Pons (tissue), 1 donor: ENCODE measurements around the gene SSPN.

Source experiments
- DNase-seq: peaks from one replicate; pipeline ENCODE4 v3.0.0-alpha.2; 2016; ENCODE audit warnings: low spot score

SSPN gene

GRCh38 chr12:26195250-26195640, at the start of gene SSPN:
SSPN (plus strand) TSS chr12:26195573; CDS start chr12:26195673, 100 bp downstream.
- DNase-seq = peak; percentile 58

- no peak for DNase-seq
Observed at GRCh38 chr12:26148291-26148690, 47.1 kb upstream of the SSPN start.

GRCh38 chr12:26149968-26150500, 45.3 kb upstream of the SSPN start:
- no peak for DNase-seq

GRCh38 chr12:26150736-26151450, 44.5 kb upstream of the SSPN start:
- no peak for DNase-seq

GRCh38 chr12:26152507-26153102, 42.8 kb upstream of the SSPN start:
- no peak for DNase-seq

GRCh38 chr12:26153421-26154154, 41.8 kb upstream of the SSPN start:
- no peak for DNase-seq

GRCh38 chr12:26156201-26156871, 39.0 kb upstream of the SSPN start:
- DNase-seq = no peak

GRCh38 chr12:26157001-26157400, 38.4 kb upstream of the SSPN start:
- no peak for DNase-seq

- DNase-seq = no peak
Observed at GRCh38 chr12:26158078-26158764, 37.2 kb upstream of the SSPN start.

GRCh38 chr12:26162174-26162573, 33.2 kb upstream of the SSPN start:
- DNase-seq = no peak

GRCh38 chr12:26162905-26163304, 32.5 kb upstream of the SSPN start:
- DNase-seq = no peak

- no peak for DNase-seq
Observed at GRCh38 chr12:26164118-26164517, 31.3 kb upstream of the SSPN start.

- no peak for DNase-seq
Observed at GRCh38 chr12:26172013-26172412, 23.4 kb upstream of the SSPN start.

GRCh38 chr12:26172539-26172938, 22.8 kb upstream of the SSPN start:
- peak; percentile 40 for DNase-seq

GRCh38 chr12:26172946-26173552, 22.3 kb upstream of the SSPN start:
- no peak for DNase-seq

- DNase-seq = no peak
Observed at GRCh38 chr12:26176725-26177124, 18.6 kb upstream of the SSPN start.

- no peak for DNase-seq
Observed at GRCh38 chr12:26177283-26177682, 18.1 kb upstream of the SSPN start.

GRCh38 chr12:26179826-26180225, 15.5 kb upstream of the SSPN start:
- DNase-seq = no peak

- DNase-seq = no peak
Observed at GRCh38 chr12:26182377-26182776, 13.0 kb upstream of the SSPN start.

- no peak for DNase-seq
Observed at GRCh38 chr12:26185532-26186320, 9.6 kb upstream of the SSPN start.
